Measurements from ENCODE around the gene KCNB1.
A peak's percentile ranks its signal among the peaks of the same experiment; 100 is the strongest.

DNA sequence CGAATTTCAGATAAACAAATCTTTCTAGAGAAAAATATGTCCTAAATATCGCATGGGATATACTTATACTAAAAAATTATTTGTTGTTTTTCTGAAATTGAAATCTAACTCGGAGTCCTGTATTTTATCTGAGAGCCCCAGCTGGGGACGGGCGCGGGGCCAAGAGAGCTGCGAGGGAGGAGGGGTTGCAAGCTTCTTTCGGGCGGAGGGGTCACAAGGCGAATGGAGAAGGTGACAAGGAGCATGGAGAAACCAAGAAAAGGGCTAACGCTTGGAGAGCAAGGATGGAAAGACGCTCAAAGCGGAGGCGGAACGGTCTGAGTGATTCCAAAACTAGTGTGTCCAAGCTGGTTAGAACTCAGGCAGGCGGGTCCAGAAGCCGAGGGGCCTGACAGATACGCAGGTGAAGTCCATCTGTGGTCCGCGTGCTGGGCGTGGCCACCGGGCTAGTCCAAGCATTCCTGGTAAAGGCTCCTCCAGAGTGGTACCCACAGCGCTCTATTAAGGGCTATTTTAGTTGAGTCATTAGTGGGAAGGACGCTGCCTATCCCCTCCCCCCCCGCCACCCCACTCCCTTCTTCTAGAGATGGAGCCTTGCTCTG is 163.2 kb downstream of the KCNB1 start:
- TF ChIP-seq EZH2 (IDR thresholded peaks at IDR 0.05; ENCODE audit: insufficient read depth, poor library complexity, severe bottlenecking), result peak; percentile 86
- TF ChIP-seq EZH2phosphoT487 (IDR thresholded peaks at IDR 0.05; ENCODE audit: insufficient read depth, low read depth), result 0 out of 2 replicates have a peak, but pooled peaks have one; percentile 63
